H1 (cell line): ENCODE measurements around the gene LEUTX. TPM values are rescaled to one million over a fixed set of nuclear protein-coding genes. Genes with fewer than 3 reads are reported as not detected.

Experiments used
- CTCF ChIA-PET: fragments of 300-600 bp; sonication (Branson Sonifier 250); formaldehyde crosslinking; loops from one replicate; lab custom pipeline; 2021; ENCODE audit not compliant: partially characterized antibody; lab: Charles Lee
- POLR2A ChIA-PET: fragments of 300-600 bp; sonication (Branson Sonifier 250); formaldehyde crosslinking; loops from one replicate; lab custom pipeline; 2021; ENCODE audit warnings: inconsistent platforms; ENCODE audit not compliant: partially characterized antibody; lab: Charles Lee
- DNase-seq, 2 experiments: peaks; one replicate each; pipeline versions ENCODE4 v3.0.0 to v3.0.0-alpha.2; 2010 to 2022; ENCODE audit warnings: low spot score in 2 of 2, low read depth in 1 of 2, mixed read lengths in 1 of 2
- FAIRE-seq: peaks from 2 replicates; lab custom pipeline; 2011; peaks lifted over from hg19 to GRCh38; lab: Jason Lieb, UNC
- H2AFZ ChIP-seq: 2 replicates; pipeline ENCODE4 v1.8.1; 2012; ENCODE audit warnings: low read length, inconsistent platforms
- H2AK5ac ChIP-seq: 2 replicates; pipeline ENCODE4 v1.6.1; 2013; ENCODE audit warnings: low read depth, low read length
- H2BK120ac ChIP-seq: replicated peaks from 2 replicates; pipeline ENCODE3; 2013; ENCODE audit warnings: low read depth, low read length, inconsistent platforms
- H2BK12ac ChIP-seq: 2 replicates; pipeline ENCODE4 v1.6.1; 2013; ENCODE audit warnings: low read depth, low read length
- H2BK15ac ChIP-seq: 2 replicates; pipeline ENCODE4 v1.6.1; 2013; ENCODE audit warnings: low read length
- H2BK20ac ChIP-seq: 2 replicates; pipeline ENCODE4 v1.6.1; 2013; ENCODE audit warnings: low read length
- H2BK5ac ChIP-seq: 2 replicates; pipeline ENCODE4 v1.6.1; 2013; ENCODE audit warnings: low read depth, low read length
- H3K14ac ChIP-seq: 2 replicates; pipeline ENCODE4 v1.6.1; 2013; ENCODE audit warnings: inconsistent platforms; ENCODE audit not compliant: insufficient read length
- H3K18ac ChIP-seq: 2 replicates; pipeline ENCODE4 v1.6.1; 2013; ENCODE audit warnings: low read length; ENCODE audit errors: extremely low read depth
- H3K23ac ChIP-seq: 2 replicates; pipeline ENCODE4 v1.6.1; 2013; ENCODE audit warnings: inconsistent platforms; ENCODE audit not compliant: insufficient read length
- H3K23me2 ChIP-seq: 2 replicates; pipeline ENCODE4 v1.6.1; 2013; ENCODE audit warnings: low read depth, low read length
- H3K27ac ChIP-seq: 2 replicates; pipeline ENCODE4 v1.6.1; 2011; ENCODE audit warnings: low read depth, low read length, inconsistent platforms
- H3K27me3 ChIP-seq, 4 experiments: replicated peaks in 1 of 4; 1 replicate in 1 of 4; 2 replicates in 3 of 4; pipeline versions ENCODE4 v1.6.1 to v1.8.1; 2011 to 2013; ENCODE audit warnings: low read length in 3 of 4, mild to moderate bottlenecking in 3 of 4, inconsistent platforms in 2 of 4, mixed read lengths in 2 of 4, moderate library complexity in 1 of 4; ENCODE audit not compliant: control insufficient read depth in 3 of 4, insufficient read depth in 3 of 4; ENCODE audit errors: extremely low read depth in 1 of 4
- H3K36me3 ChIP-seq, 4 experiments: 2 replicates each; pipeline versions ENCODE4 v1.6.1 to v1.8.1; 2011 to 2013; ENCODE audit warnings: mild to moderate bottlenecking in 4 of 4, low read length in 3 of 4, moderate library complexity in 2 of 4, control low read depth in 1 of 4, inconsistent platforms in 1 of 4; ENCODE audit not compliant: insufficient read depth in 4 of 4, control insufficient read depth in 2 of 4
- H3K4ac ChIP-seq: replicated peaks from 2 replicates; pipeline ENCODE3; 2013; ENCODE audit warnings: low read length, low read depth, mixed read lengths, inconsistent platforms; ENCODE audit not compliant: insufficient read length
- H3K4me1 ChIP-seq, 4 experiments: replicated peaks in 1 of 4; 1 replicate in 1 of 4; 2 replicates in 3 of 4; pipeline versions ENCODE4 v1.6.1 to v1.8.1; 2011 to 2013; ENCODE audit warnings: low read length in 3 of 4, inconsistent platforms in 2 of 4, mixed read lengths in 1 of 4; ENCODE audit not compliant: insufficient read depth in 4 of 4, control insufficient read depth in 3 of 4
- H3K4me2 ChIP-seq, 2 experiments: 2 replicates each; pipeline versions ENCODE4 v1.6.1 to v1.8.1; 2011 to 2013; ENCODE audit warnings: low read depth in 2 of 2, low read length in 2 of 2, control low read depth in 1 of 2, inconsistent platforms in 1 of 2, mild to moderate bottlenecking in 1 of 2; ENCODE audit not compliant: insufficient read depth in 1 of 2
- H3K4me3 ChIP-seq, 4 experiments: fragments of 200-600, 300-600 bp in 1 of 4; sonication (generic), shearing (Covaris generic), sonication (Bioruptor Twin) in 1 of 4; 2 replicates each; pipeline versions ENCODE4 v1.5.1 to v1.8.1; 2011 to 2016; ENCODE audit warnings: low read length in 4 of 4, low read depth in 3 of 4, control low read depth in 2 of 4, inconsistent platforms in 2 of 4, mild to moderate bottlenecking in 2 of 4, mixed read lengths in 1 of 4, moderate library complexity in 1 of 4; ENCODE audit not compliant: insufficient read depth in 2 of 4; ENCODE audit errors: extremely low read depth in 1 of 4
- H3K56ac ChIP-seq: replicated peaks from 2 replicates; pipeline ENCODE3; 2013; ENCODE audit warnings: low read depth, mild to moderate bottlenecking, mixed read lengths, low read length, inconsistent platforms; ENCODE audit not compliant: insufficient read length
- H3K79me1 ChIP-seq: 2 replicates; pipeline ENCODE4 v1.6.1; 2013; ENCODE audit warnings: low read depth, low read length, control low read depth
- H3K79me2 ChIP-seq, 2 experiments: 2 replicates each; pipeline versions ENCODE4 v1.6.1 to v1.8.1; 2012 to 2013; ENCODE audit warnings: low read length in 2 of 2, mild to moderate bottlenecking in 2 of 2, inconsistent platforms in 1 of 2; ENCODE audit not compliant: insufficient read depth in 2 of 2, control insufficient read depth in 1 of 2
- H3K9ac ChIP-seq, 4 experiments: replicated peaks in 1 of 4; 1 replicate in 1 of 4; 2 replicates in 3 of 4; pipeline versions ENCODE4 v1.6.1 to v1.8.1; 2011 to 2013; ENCODE audit warnings: low read depth in 3 of 4, low read length in 3 of 4, control low read depth in 2 of 4, mild to moderate bottlenecking in 2 of 4, moderate library complexity in 2 of 4, inconsistent platforms in 1 of 4; ENCODE audit errors: extremely low read depth in 1 of 4
- H3K9me3 ChIP-seq, 2 experiments: 2 replicates each; pipeline versions ENCODE4 v1.6.1 to v1.8.1; 2012 to 2013; ENCODE audit warnings: mild to moderate bottlenecking in 2 of 2, moderate library complexity in 2 of 2, control low read depth in 1 of 2, inconsistent platforms in 1 of 2, low read depth in 1 of 2, low read length in 1 of 2, mixed read lengths in 1 of 2; ENCODE audit not compliant: insufficient read depth in 2 of 2
- H4K20me1 ChIP-seq, 2 experiments: replicated peaks in 1 of 2; 2 replicates each; pipeline versions ENCODE3 to v1.8.1; 2011 to 2013; ENCODE audit warnings: inconsistent platforms in 2 of 2, low read length in 2 of 2, mild to moderate bottlenecking in 1 of 2; ENCODE audit not compliant: insufficient read depth in 2 of 2, control insufficient read depth in 1 of 2
- H4K5ac ChIP-seq: 2 replicates; pipeline ENCODE4 v1.6.1; 2013; ENCODE audit warnings: low read length, low read depth, mixed read lengths, inconsistent platforms; ENCODE audit not compliant: insufficient read length
- H4K8ac ChIP-seq: 2 replicates; pipeline ENCODE4 v1.8.0; 2013; ENCODE audit warnings: mild to moderate bottlenecking, moderate library complexity, low read length, inconsistent platforms; ENCODE audit not compliant: insufficient read depth; ENCODE audit errors: extremely low read depth
- H4K91ac ChIP-seq: replicated peaks from 2 replicates; pipeline ENCODE3; 2013; ENCODE audit warnings: low read length, mixed read lengths, inconsistent platforms; ENCODE audit not compliant: insufficient read length
- CHD1 ChIP-seq: IDR thresholded peaks from 2 replicates; pipeline ENCODE4 v1.6.1; 2012; ENCODE audit warnings: low read depth, low read length, improper control_type of control experiment
- GABPA ChIP-seq: IDR thresholded peaks from 2 replicates; pipeline ENCODE4 v1.6.1; 2011; ENCODE audit warnings: mild to moderate bottlenecking, low read length, moderate library complexity, borderline replicate concordance; ENCODE audit not compliant: insufficient read depth
- SP4 ChIP-seq: IDR thresholded peaks from 2 replicates; pipeline ENCODE4 v1.6.1; 2012; ENCODE audit warnings: low read length, inconsistent platforms
- SRF ChIP-seq: IDR thresholded peaks from 2 replicates; pipeline ENCODE4 v1.6.1; 2011; ENCODE audit warnings: mild to moderate bottlenecking, low read depth, low read length, moderate library complexity
- polyA plus RNA-seq, 7 experiments: library from polyadenylated mRNA; depleted of rRNA in 3 of 7; stranded (reverse) in 5 of 7; unstranded in 2 of 7; fragments of >200 nt in 5 of 7; fragments of 200-250 nt in 2 of 7; gene quantifications; 1 replicate in 5 of 7; 2 replicates in 1 of 7; 4 replicates in 1 of 7; pipeline versions ENCODE4 v1.2.1 to v1.2.3, GENCODE V29; 2011 to 2013; ENCODE audit warnings: missing spikeins in 2 of 7, mixed read lengths in 2 of 7
- total RNA-seq: library from RNA; stranded (reverse); fragmentation: NEBNext Ultra II Directional; extraction: Animal tissue kit (Norgen Biotek cat#: 25700); gene quantifications from 2 replicates; pipeline ENCODE4 v1.2.1, GENCODE V29; 2021

The LEUTX gene
- total and polyA plus RNA-seq, 2 of the 8 experiments (the other 6 are each of a cell fraction or from before 2014, with no cell fraction given), result not detected

DNA sequence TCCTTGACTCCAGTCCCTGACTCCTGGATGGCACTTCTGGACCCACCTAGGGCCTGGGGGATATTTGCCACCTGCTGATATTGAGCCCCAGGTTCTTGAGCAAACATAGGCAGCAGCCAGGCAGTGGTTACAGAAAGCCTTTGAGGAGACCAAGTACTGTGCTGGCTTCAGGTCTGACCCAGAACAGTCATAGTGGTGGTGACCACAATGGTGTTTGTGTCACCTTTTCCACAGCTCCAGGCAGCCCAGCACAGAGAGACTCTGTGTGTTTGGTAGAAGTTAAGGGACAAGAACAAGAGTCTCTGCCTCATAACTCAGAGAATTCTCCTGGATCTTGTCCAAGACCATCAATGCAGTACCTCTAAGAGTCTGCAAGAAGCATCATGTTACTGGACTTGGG is 26.3 kb upstream of the LEUTX start:
- Histone ChIP-seq H3K4me2 (no peak overlapping the region), H4K20me1 (no peaks in the 10 kb centered on the region), H2BK5ac (no peak overlapping the region), H3K4ac (no peak overlapping the region), H3K36me3 (no peaks in the 10 kb centered on the region), H2AFZ (no peak overlapping the region), H2BK15ac (no peak overlapping the region), H3K23me2 (no peaks in the 10 kb centered on the region), H3K56ac (no peak overlapping the region), H2BK12ac (no peak overlapping the region), H3K27ac (no peak overlapping the region), H3K18ac (no peak overlapping the region), H4K8ac (no peak overlapping the region), H4K91ac (no peak overlapping the region), H3K79me1 (no peaks in the 10 kb centered on the region), H2BK20ac (no peak overlapping the region), H4K5ac (no peak overlapping the region), H2AK5ac (no peak overlapping the region), H3K4me3 (no peak overlapping the region), H3K14ac (no peak overlapping the region), H3K79me2 (no peaks in the 10 kb centered on the region), H2BK120ac (no peak overlapping the region), H3K9me3 (no peaks in the 10 kb centered on the region), H3K4me1 (no peaks in the 10 kb centered on the region), H3K27me3 (no peaks in the 10 kb centered on the region), H3K9ac (no peak overlapping the region), H3K23ac (no peak overlapping the region)
- FAIRE-seq, result no peak
- CTCF ChIA-PET, result interaction anchor here (2.8 kb wide), 1 partner anchor 12 kb away, joined by 10 read pairs; no protein-coding TSS in a partner anchor
- no peak for DNase-seq
- POLR2A ChIA-PET, result no interaction called here
- TF ChIP-seq GABPA, result no peak
- TF ChIP-seq SP4, result no peak
- no peak for TF ChIP-seq SRF
- no peak for TF ChIP-seq CHD1
